HCT116 (cell line): Measurements from ENCODE around the gene LNP1.
"Not testable (repeated sequence)": the region's sequence is repeated elsewhere in the genome, so short reads cannot be mapped to it uniquely, and the experiment has no call there.

ENCODE experiments used
- FOSL1 ChIP-seq: IDR thresholded peaks from 2 replicates; pipeline ENCODE4 v1.6.1; 2012; ENCODE audit warnings: low read depth
- POLR2A ChIP-seq: IDR thresholded peaks from 2 replicates; pipeline ENCODE4 v1.7.0; 2011; ENCODE audit warnings: borderline replicate concordance; ENCODE audit not compliant: insufficient read depth, insufficient read length; ENCODE audit errors: extremely low read depth
- POLR2AphosphoS5 ChIP-seq: IDR thresholded peaks from 2 replicates; pipeline ENCODE4 v1.6.1; 2011; ENCODE audit warnings: mild to moderate bottlenecking, low read depth, low read length, moderate library complexity
- SIN3A ChIP-seq: IDR thresholded peaks from 2 replicates; pipeline ENCODE4 v1.6.1; 2012; ENCODE audit warnings: low read depth
- TF ChIP-seq, protein P1 (sequence below), 3 experiments: fragments of 200-600 bp in 1 of 3; sonication (generic) in 1 of 3; IDR thresholded peaks in 2 of 3; conservative IDR thresholded peaks in 1 of 3; 2 replicates each; pipeline ENCODE4 v1.5.1; 2012 to 2017; ENCODE audit warnings: low read depth in 2 of 3, low read length in 2 of 3, antibody characterized with exemption in 1 of 3, borderline replicate concordance in 1 of 3, control low read depth in 1 of 3, mild to moderate bottlenecking in 1 of 3, mixed read lengths in 1 of 3, mixed run types in 1 of 3, moderate library complexity in 1 of 3; ENCODE audit not compliant: insufficient read depth in 1 of 3

DNA sequence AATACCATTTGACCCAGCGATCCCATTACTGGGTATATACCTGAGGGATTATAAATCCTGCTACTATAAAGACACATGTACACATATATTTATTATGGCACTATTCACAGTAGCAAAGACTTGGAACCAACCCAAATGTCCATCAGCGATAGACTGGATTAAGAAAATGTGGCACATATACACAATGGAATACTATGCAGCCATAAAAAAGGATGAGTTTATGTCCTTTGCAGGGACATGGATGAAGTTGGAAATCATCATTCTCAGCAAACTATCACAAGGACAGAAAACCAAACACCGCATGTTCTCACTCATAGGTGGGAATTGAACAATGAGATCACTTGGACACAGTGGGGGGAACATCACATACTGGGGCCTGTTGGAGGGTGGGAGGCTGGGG lies 45.7 kb downstream of the LNP1 start:
- not testable (repeated sequence) for TF ChIP-seq POLR2A, SIN3A, POLR2AphosphoS5, FOSL1
- TF ChIP-seq, protein P1, sequence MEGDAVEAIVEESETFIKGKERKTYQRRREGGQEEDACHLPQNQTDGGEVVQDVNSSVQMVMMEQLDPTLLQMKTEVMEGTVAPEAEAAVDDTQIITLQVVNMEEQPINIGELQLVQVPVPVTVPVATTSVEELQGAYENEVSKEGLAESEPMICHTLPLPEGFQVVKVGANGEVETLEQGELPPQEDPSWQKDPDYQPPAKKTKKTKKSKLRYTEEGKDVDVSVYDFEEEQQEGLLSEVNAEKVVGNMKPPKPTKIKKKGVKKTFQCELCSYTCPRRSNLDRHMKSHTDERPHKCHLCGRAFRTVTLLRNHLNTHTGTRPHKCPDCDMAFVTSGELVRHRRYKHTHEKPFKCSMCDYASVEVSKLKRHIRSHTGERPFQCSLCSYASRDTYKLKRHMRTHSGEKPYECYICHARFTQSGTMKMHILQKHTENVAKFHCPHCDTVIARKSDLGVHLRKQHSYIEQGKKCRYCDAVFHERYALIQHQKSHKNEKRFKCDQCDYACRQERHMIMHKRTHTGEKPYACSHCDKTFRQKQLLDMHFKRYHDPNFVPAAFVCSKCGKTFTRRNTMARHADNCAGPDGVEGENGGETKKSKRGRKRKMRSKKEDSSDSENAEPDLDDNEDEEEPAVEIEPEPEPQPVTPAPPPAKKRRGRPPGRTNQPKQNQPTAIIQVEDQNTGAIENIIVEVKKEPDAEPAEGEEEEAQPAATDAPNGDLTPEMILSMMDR (IDR thresholded peaks at IDR 0.05 in 2 of 3, conservative IDR thresholded peaks at IDR 0.05 in 1 of 3; ENCODE audit: borderline replicate concordance in 1 of 3, insufficient read depth in 1 of 3, low read depth in 2 of 3, low read length in 2 of 3), result not testable (repeated sequence)
